Stomach (tissue), 9 donors: ENCODE data around the gene WWOX. TPM values are rescaled to one million over a fixed set of nuclear protein-coding genes. Genes with fewer than 3 reads are reported as not detected.

Experiments
- DNase-seq, 2 donors: peaks; one replicate each; pipeline versions ENCODE4 v3.0.0 to v3.0.0-alpha.2; 2013 to 2019
- H3K27ac ChIP-seq, 5 donors: fragments of 200-600 bp in 4 of 5; sonication (generic) in 4 of 5; one replicate each; pipeline ENCODE4 v1.5.1; 2013 to 2019; ENCODE audit warnings: mild to moderate bottlenecking in 1 of 5, moderate library complexity in 1 of 5
- H3K27me3 ChIP-seq, 3 donors: fragments of 200-600 bp; sonication (generic); one replicate each; pipeline ENCODE4 v1.5.1; 2017 to 2019; ENCODE audit warnings: mixed run types in 1 of 3
- H3K36me3 ChIP-seq, 4 donors: fragments of 200-600 bp; sonication (generic); 1 replicate in 3 of 4; 2 replicates in 1 of 4; pipeline ENCODE4 v1.5.1; 2016 to 2019
- H3K4me1 ChIP-seq, 4 donors: fragments of 200-600 bp; sonication (generic); one replicate each; pipeline ENCODE4 v1.5.1; 2016 to 2019
- H3K4me3 ChIP-seq, 4 donors: fragments of 200-600 bp; sonication (generic) in 3 of 4; one replicate each; pipeline ENCODE4 v1.5.1; 2016 to 2019; ENCODE audit warnings: mild to moderate bottlenecking in 1 of 4
- H3K9me3 ChIP-seq, 4 donors: fragments of 200-600 bp; sonication (generic); one replicate each; pipeline ENCODE4 v1.5.1; 2016 to 2019
- CTCF ChIP-seq, 7 experiments: fragments of 450-650 bp in 4 of 7; fragments of 200-600 bp in 3 of 7; sonication (generic) in 3 of 7; IDR thresholded peaks; one replicate each; pipeline ENCODE4 v1.5.1; 2016 to 2019; ENCODE audit warnings: antibody characterized with exemption in 7 of 7, control low read depth in 2 of 7, mild to moderate bottlenecking in 1 of 7
- EP300 ChIP-seq: sonication (generic); formaldehyde crosslinking; IDR thresholded peaks from one replicate; pipeline ENCODE4 v1.6.1; 2017; ENCODE audit warnings: antibody characterized with exemption
- POLR2A ChIP-seq, 4 donors: fragments of 450-650 bp; IDR thresholded peaks; one replicate each; pipeline ENCODE4 v1.6.1; 2016; ENCODE audit warnings: antibody characterized with exemption in 4 of 4, control low read depth in 2 of 4, mild to moderate bottlenecking in 1 of 4, moderate library complexity in 1 of 4
- POLR2AphosphoS5 ChIP-seq, 3 donors: sonication (generic); formaldehyde crosslinking; IDR thresholded peaks; one replicate each; pipeline ENCODE4 v1.6.1; 2016; ENCODE audit warnings: antibody characterized with exemption in 3 of 3
- WGBS, 5 donors: extraction: QIAGEN DNeasy Blood & Tissue Kit in 3 of 5; methylation state at CpG; one replicate each; pipeline versions ENCODE4 v1.1.5 to v1.1.7; 2013 to 2018; 5-methylcytosine and 5-hydroxymethylcytosine counted together
- intact Hi-C: fragments of 100-400 bp; cut with DNase I; formaldehyde crosslinking; loops from one replicate; pipeline ENCODE4 v1.15.1; 2023; ENCODE audit warnings: low total_unique reads
- polyA plus RNA-seq, 3 donors: library from polyadenylated mRNA; stranded (reverse); fragments of 200-250 nt; gene quantifications; one replicate each; pipeline ENCODE4 v1.2.3, GENCODE V29; 2013
- total RNA-seq, 5 donors: library from RNA; depleted of rRNA; stranded (reverse); fragments of >200 nt; gene quantifications; one replicate each; pipeline versions ENCODE4 v1.1.0 to v1.2.3, GENCODE V29; 2014 to 2016
- donor health status: healthy with polysubstance abuse.
- donor health status: Bipolar disorder and iron deficiency.
- donor health status: healthy.

Gene WWOX
- total and polyA plus RNA-seq, 8 donors = 7.7 to 129 (median 48.7) TPM

GRCh38 chr16:78075800-78076199 is 23.7 kb upstream of the WWOX start:
- TF ChIP-seq EP300 (no peak), CTCF (IDR thresholded peaks at IDR 0.05) (no peak), POLR2A (IDR thresholded peaks at IDR 0.05) (no peak), POLR2AphosphoS5 (IDR thresholded peaks at IDR 0.05) (no peak)
- H3K4me3 ChIP-seq = no peak overlapping the region
- DNase-seq = no peak
- H3K4me1 ChIP-seq = no peaks in the 10 kb centered on the region
- 84 to 93% (median 89%) methylated on average over 3 of the region's 3 CpGs for WGBS, 5 donors
- peaks cover 0 to 6% (median 0%) of the 10 kb centered on the region in 3 donors for H3K27me3 ChIP-seq
- intact Hi-C loops = no loop called here
- no peaks in the 10 kb centered on the region for H3K36me3 ChIP-seq
- H3K27ac ChIP-seq = no peak overlapping the region
- no peaks in the 10 kb centered on the region for H3K9me3 ChIP-seq

- Histone ChIP-seq H3K4me1 (no peaks in the 10 kb centered on the region), H3K9me3 (no peaks in the 10 kb centered on the region), H3K27ac (no peak overlapping the region), H3K27me3 (no peaks in the 10 kb centered on the region), H3K36me3 (no peaks in the 10 kb centered on the region), H3K4me3 (no peak overlapping the region)
- TF ChIP-seq POLR2AphosphoS5 (IDR thresholded peaks at IDR 0.05) = no peak
- TF ChIP-seq EP300 = no peak
- TF ChIP-seq POLR2A (IDR thresholded peaks at IDR 0.05) = no peak
- TF ChIP-seq CTCF (IDR thresholded peaks at IDR 0.05) = no peak
- no peak for DNase-seq
- intact Hi-C loops = no loop called here
- WGBS, 5 donors = 75 to 100% (median 91%) methylated on average over 2 to 4 of the region's 4 CpGs
Measured at GRCh38 chr16:78081341-78081740, 18.1 kb upstream of the WWOX start.

- no peaks in the 10 kb centered on the region for H3K4me1 ChIP-seq
- H3K36me3 ChIP-seq = no peaks in the 10 kb centered on the region
- 38 to 56% (median 50%) methylated on average over 1 of the region's 1 CpG for WGBS, 5 donors
- H3K9me3 ChIP-seq = no peaks in the 10 kb centered on the region
- no peak overlapping the region for H3K27ac ChIP-seq
- H3K4me3 ChIP-seq = no peak overlapping the region
- intact Hi-C loops = no loop called here
- DNase-seq = peak in 1 of 2 donors; percentile 28
- TF ChIP-seq EP300 = no peak
- TF ChIP-seq CTCF (IDR thresholded peaks at IDR 0.05) = no peak
- no peak for TF ChIP-seq POLR2A (IDR thresholded peaks at IDR 0.05)
- TF ChIP-seq POLR2AphosphoS5 (IDR thresholded peaks at IDR 0.05) = no peak
- peaks cover 0 to 6% (median 0%) of the 10 kb centered on the region in 3 donors for H3K27me3 ChIP-seq
Measured at GRCh38 chr16:78091419-78091818, 8.0 kb upstream of the WWOX start.

GRCh38 chr16:78092758-78093157 is 6.7 kb upstream of the WWOX start:
- intact Hi-C loops = no loop called here
- peaks cover 0 to 6% (median 0%) of the 10 kb centered on the region in 3 donors for H3K27me3 ChIP-seq
- H3K4me3 ChIP-seq = no peak overlapping the region
- DNase-seq = no peak
- TF ChIP-seq POLR2AphosphoS5 (IDR thresholded peaks at IDR 0.05) = no peak
- TF ChIP-seq CTCF (IDR thresholded peaks at IDR 0.05) = no peak
- TF ChIP-seq POLR2A (IDR thresholded peaks at IDR 0.05) = no peak
- no peak for TF ChIP-seq EP300
- H3K27ac ChIP-seq = no peak overlapping the region
- WGBS, 5 donors = 55 to 74% (median 70%) methylated on average over 7 of the region's 7 CpGs
- H3K36me3 ChIP-seq = no peaks in the 10 kb centered on the region
- no peaks in the 10 kb centered on the region for H3K4me1 ChIP-seq
- H3K9me3 ChIP-seq = no peaks in the 10 kb centered on the region
